ENCODE measurements around the gene RHOH. TPM values are rescaled to one million over a fixed set of nuclear protein-coding genes. Genes with fewer than 3 reads are reported as not detected.

The RHOH gene
- total RNA-seq, 4 donors from 2014 or later, result 0.13 to 3.6 (median 2.7) TPM

GRCh38 chr4:40264497-40264896 lies 67.7 kb downstream of the RHOH start:
- H3K27me3 ChIP-seq, result no peaks in the 10 kb centered on the region
- no peak for TF ChIP-seq EP300 (IDR thresholded peaks at IDR 0.05)
- no peak for TF ChIP-seq CTCF (IDR thresholded peaks at IDR 0.05)
- TF ChIP-seq POLR2AphosphoS5 (IDR thresholded peaks at IDR 0.05), result no peak
- no peak for TF ChIP-seq POLR2A (IDR thresholded peaks at IDR 0.05; ENCODE audit: low read depth)
- H3K27ac ChIP-seq (replicated peaks in 1 of 4), result no peak overlapping the region
- H3K4me3 ChIP-seq, result no peak overlapping the region
- no peaks in the 10 kb centered on the region for H3K36me3 ChIP-seq
- intact Hi-C loops (cut with DNase I), result no loop called here
- no peaks in the 10 kb centered on the region for H3K9me3 ChIP-seq
- no peak for DNase-seq (ENCODE audit: extremely low spot score)
- H3K4me1 ChIP-seq, result peaks cover 0 to 6% (median 3%) of the 10 kb centered on the region in 4 donors
- 75% methylated on average over 6 of the region's 6 CpGs for WGBS

GRCh38 chr4:40264995-40265909 lies 68.4 kb downstream of the RHOH start:
- no peak for DNase-seq (ENCODE audit: extremely low spot score)
- H3K4me3 ChIP-seq, result no peak overlapping the region
- intact Hi-C loops (cut with DNase I), result no loop called here

GRCh38 chr4:40265910-40266274 lies 69.1 kb downstream of the RHOH start:
- DNase-seq (ENCODE audit: extremely low spot score), result no peak
- H3K4me1 ChIP-seq, result peaks cover 0 to 6% (median 3%) of the 10 kb centered on the region in 4 donors
- H3K36me3 ChIP-seq, result no peaks in the 10 kb centered on the region
- H3K27me3 ChIP-seq, result no peaks in the 10 kb centered on the region
- no peaks in the 10 kb centered on the region for H3K9me3 ChIP-seq
- WGBS, result 94% methylated on average over 4 of the region's 4 CpGs
- no peak overlapping the region for H3K4me3 ChIP-seq
- TF ChIP-seq POLR2A (IDR thresholded peaks at IDR 0.05; ENCODE audit: low read depth), result no peak
- no peak for TF ChIP-seq EP300 (IDR thresholded peaks at IDR 0.05)
- no peak for TF ChIP-seq CTCF (IDR thresholded peaks at IDR 0.05)
- no peak for TF ChIP-seq POLR2AphosphoS5 (IDR thresholded peaks at IDR 0.05)
- H3K27ac ChIP-seq (replicated peaks in 1 of 4), result no peak overlapping the region
- intact Hi-C loops (cut with DNase I), result no loop called here

More at GRCh38 chr4:40264995-40265909, 68.4 kb downstream of the RHOH start:
- WGBS, result 71% methylated on average over 15 of the region's 15 CpGs
- no peak for TF ChIP-seq CTCF (IDR thresholded peaks at IDR 0.05)
- TF ChIP-seq POLR2A (IDR thresholded peaks at IDR 0.05; ENCODE audit: low read depth), result no peak
- TF ChIP-seq EP300 (IDR thresholded peaks at IDR 0.05), result no peak
- no peak for TF ChIP-seq POLR2AphosphoS5 (IDR thresholded peaks at IDR 0.05)
- Histone ChIP-seq H3K4me1 (peaks cover 0 to 6% (median 3%) of the 10 kb centered on the region in 4 donors), H3K27ac (replicated peaks in 1 of 4) (no peak overlapping the region), H3K27me3 (no peaks in the 10 kb centered on the region), H3K36me3 (no peaks in the 10 kb centered on the region), H3K9me3 (no peaks in the 10 kb centered on the region)

- 0% methylated on average over 1 of the region's 1 CpG for WGBS
- no peaks in the 10 kb centered on the region for H3K9me3 ChIP-seq
- TF ChIP-seq POLR2AphosphoS5 (IDR thresholded peaks at IDR 0.05), result no peak
- TF ChIP-seq CTCF (IDR thresholded peaks at IDR 0.05), result no peak
- TF ChIP-seq POLR2A (IDR thresholded peaks at IDR 0.05; ENCODE audit: low read depth), result no peak
- no peak overlapping the region for H3K4me3 ChIP-seq
- no peaks in the 10 kb centered on the region for H3K27me3 ChIP-seq
- H3K4me1 ChIP-seq, result peaks cover 0 to 6% (median 3%) of the 10 kb centered on the region in 4 donors
- intact Hi-C loops (cut with DNase I), result no loop called here
- H3K36me3 ChIP-seq, result no peaks in the 10 kb centered on the region
- DNase-seq (ENCODE audit: extremely low spot score), result no peak
- H3K27ac ChIP-seq (replicated peaks in 1 of 4), result no peak overlapping the region
Measured at GRCh38 chr4:40269133-40269532, 72.3 kb downstream of the RHOH start.

All from esophagus muscularis mucosa (tissue), 4 donors.